Fibroblast of lung (primary cell): ENCODE data around the gene FGF18. TPM values are rescaled to one million over a fixed set of nuclear protein-coding genes. Genes with fewer than 3 reads are reported as not detected.
"Not testable (repeated sequence)": the region's sequence is repeated elsewhere in the genome, so short reads cannot be mapped to it uniquely, and the experiment has no call there.

Experiments used
- DNase-seq, 2 donors: peaks; one replicate each; pipeline versions ENCODE4 v3.0.0 to v3.0.0-alpha.2; 2010; ENCODE audit warnings: low read depth in 2 of 2
- H2AFZ ChIP-seq: 2 replicates; pipeline ENCODE4 v1.5.1; 2012; ENCODE audit warnings: low read length, control low read depth, inconsistent platforms
- H3K27ac ChIP-seq: 2 replicates; pipeline ENCODE4 v1.5.1; 2011; ENCODE audit warnings: low read length, control low read depth; ENCODE audit not compliant: insufficient read depth
- H3K27me3 ChIP-seq: 2 replicates; pipeline ENCODE4 v1.5.1; 2011; ENCODE audit warnings: mild to moderate bottlenecking, low read length; ENCODE audit not compliant: control insufficient read depth, insufficient read depth
- H3K36me3 ChIP-seq: 2 replicates; pipeline ENCODE4 v1.5.1; 2011; ENCODE audit warnings: low read length; ENCODE audit not compliant: control insufficient read depth, insufficient read depth
- H3K4me1 ChIP-seq: 2 replicates; pipeline ENCODE4 v1.5.1; 2011; ENCODE audit warnings: low read length; ENCODE audit not compliant: control insufficient read depth, insufficient read depth; ENCODE audit errors: extremely low read depth
- H3K4me2 ChIP-seq: 2 replicates; pipeline ENCODE4 v1.5.1; 2011; ENCODE audit warnings: low read length, control low read depth; ENCODE audit not compliant: insufficient read depth; ENCODE audit errors: extremely low read depth
- H3K4me3 ChIP-seq, 4 experiments: fragments of 200-600 bp in 1 of 4; sonication (generic) in 1 of 4; replicated peaks in 1 of 4; 2 replicates each; pipeline ENCODE4 v1.5.1; 2011 to 2016; ENCODE audit warnings: low read length in 4 of 4, low read depth in 3 of 4, mild to moderate bottlenecking in 3 of 4, control low read depth in 2 of 4, inconsistent platforms in 1 of 4, mixed read lengths in 1 of 4; ENCODE audit not compliant: insufficient read depth in 1 of 4; ENCODE audit errors: control extremely low read depth in 1 of 4
- H3K79me2 ChIP-seq: 2 replicates; pipeline ENCODE4 v1.5.1; 2012; ENCODE audit warnings: mild to moderate bottlenecking, low read length, inconsistent platforms; ENCODE audit not compliant: control insufficient read depth, insufficient read depth
- H3K9ac ChIP-seq: 2 replicates; pipeline ENCODE4 v1.5.1; 2011; ENCODE audit warnings: mild to moderate bottlenecking, low read length, control low read depth; ENCODE audit not compliant: insufficient read depth
- H3K9me3 ChIP-seq: 2 replicates; pipeline ENCODE4 v1.5.1; 2012; ENCODE audit warnings: low read depth, low read length; ENCODE audit not compliant: control insufficient read depth, insufficient read depth
- H4K20me1 ChIP-seq: 2 replicates; pipeline ENCODE4 v1.5.1; 2011; ENCODE audit warnings: low read length; ENCODE audit not compliant: control insufficient read depth, insufficient read depth; ENCODE audit errors: extremely low read depth
- CTCF ChIP-seq, 2 donors: IDR thresholded peaks in 1 of 2; conservative IDR thresholded peaks in 1 of 2; 1 replicate in 1 of 2; 2 replicates in 1 of 2; pipeline ENCODE4 v1.5.1; 2011 to 2012; ENCODE audit warnings: low read length in 2 of 2, control low read depth in 1 of 2, inconsistent platforms in 1 of 2, low read depth in 1 of 2, mild to moderate bottlenecking in 1 of 2
- EZH2 ChIP-seq: IDR thresholded peaks from 2 replicates; pipeline ENCODE4 v1.5.1; 2012; ENCODE audit warnings: low read length, control low read depth, mild to moderate bottlenecking; ENCODE audit errors: missing control alignments
- polyA plus RNA-seq, 2 donors: library from polyadenylated mRNA; depleted of rRNA in 1 of 2; stranded (reverse) in 1 of 2; unstranded in 1 of 2; fragments of >200 nt; gene quantifications; 2 replicates each; pipeline ENCODE4 v1.2.1, GENCODE V29; 2011 to 2012; ENCODE audit warnings: missing spikeins in 1 of 2
- total RNA-seq: library from RNA; depleted of rRNA; stranded (reverse); fragments of >200 nt; gene quantifications from 2 replicates; pipeline ENCODE4 v1.2.1, GENCODE V29; 2014

FGF18 gene
- total and polyA plus RNA-seq, 2 donors (not counting 1 experiment from before 2014, with no cell fraction given), result 0.33 to 19.3 TPM

- Histone ChIP-seq H3K4me1 (no peaks in the 10 kb centered on the region), H3K9ac (no peak overlapping the region), H2AFZ (no peak overlapping the region), H3K27ac (peak overlapping the region; percentile 20), H4K20me1 (peaks cover 12% of the 10 kb centered on the region), H3K4me3 (no peak overlapping the region), H3K79me2 (peaks cover 97% of the 10 kb centered on the region), H3K4me2 (no peak overlapping the region), H3K9me3 (no peaks in the 10 kb centered on the region), H3K27me3 (no peaks in the 10 kb centered on the region), H3K36me3 (peaks cover 38% of the 10 kb centered on the region)
- TF ChIP-seq EZH2 (no peak), CTCF (conservative IDR thresholded peaks at IDR 0.05 in 1 of 2, IDR thresholded peaks at IDR 0.05 in 1 of 2; ENCODE audit: low read depth in 1 of 2, low read length in 2 of 2) (no peak)
- DNase-seq, result no peak
These were observed 22.3 kb upstream of the FGF18 start for GRCh38 chr5:171397190-171397589.

GRCh38 chr5:171397599-171397998, 21.8 kb upstream of the FGF18 start:
- Histone ChIP-seq H3K9me3 (no peaks in the 10 kb centered on the region), H4K20me1 (peaks cover 12% of the 10 kb centered on the region), H3K27me3 (no peaks in the 10 kb centered on the region), H3K79me2 (peaks cover 93% of the 10 kb centered on the region), H2AFZ (no peak overlapping the region), H3K27ac (no peak overlapping the region), H3K4me1 (no peaks in the 10 kb centered on the region), H3K4me2 (no peak overlapping the region), H3K4me3 (no peak overlapping the region), H3K36me3 (peaks cover 37% of the 10 kb centered on the region), H3K9ac (no peak overlapping the region)
- DNase-seq, result no peak
- TF ChIP-seq CTCF (conservative IDR thresholded peaks at IDR 0.05 in 1 of 2, IDR thresholded peaks at IDR 0.05 in 1 of 2; ENCODE audit: low read depth in 1 of 2, low read length in 2 of 2) (no peak), EZH2 (no peak)

GRCh38 chr5:171398660-171399059, 20.8 kb upstream of the FGF18 start:
- Histone ChIP-seq H3K79me2 (peaks cover 82% of the 10 kb centered on the region), H3K36me3 (peaks cover 31% of the 10 kb centered on the region)
- not testable (repeated sequence) for DNase-seq, H3K4me1 ChIP-seq, H3K27ac ChIP-seq, H2AFZ ChIP-seq, H3K4me2 ChIP-seq, H3K27me3 ChIP-seq, H3K4me3 ChIP-seq, H4K20me1 ChIP-seq, H3K9ac ChIP-seq, H3K9me3 ChIP-seq
